SIG-M5 treated with dmso at 0.1 percent for 504 hours (cell line): Measurements from ENCODE around the gene ELOVL3.
"Not testable (repeated sequence)": the region's sequence is repeated elsewhere in the genome, so short reads cannot be mapped to it uniquely, and the experiment has no call there.

Experiments used
- DNase-seq: peaks from one replicate; lab custom pipeline; 2025; ENCODE audit not compliant: unreplicated experiment; lab: John Stamatoyannopoulos, UW

ELOVL3 gene

GRCh38 chr10:102246261-102246660 lies 20.2 kb downstream of the ELOVL3 start:
- no peak for DNase-seq

- peak; percentile 35 for DNase-seq
Observed at GRCh38 chr10:102247734-102248133, 21.6 kb downstream of the ELOVL3 start.

GRCh38 chr10:102252508-102252907 lies 26.4 kb downstream of the ELOVL3 start:
- DNase-seq: not testable (repeated sequence)

GRCh38 chr10:102254426-102254825 lies 28.3 kb downstream of the ELOVL3 start:
- no peak for DNase-seq

- DNase-seq: no peak
Observed at GRCh38 chr10:102255404-102255803, 29.3 kb downstream of the ELOVL3 start.

GRCh38 chr10:102261196-102261595 lies 35.1 kb downstream of the ELOVL3 start:
- DNase-seq: no peak

- no peak for DNase-seq
Observed at GRCh38 chr10:102261842-102262241, 35.7 kb downstream of the ELOVL3 start.

GRCh38 chr10:102262744-102263370 lies 36.8 kb downstream of the ELOVL3 start:
- DNase-seq: no peak

- DNase-seq: no peak
Observed at GRCh38 chr10:102264371-102264770, 38.3 kb downstream of the ELOVL3 start.

GRCh38 chr10:102266670-102267069 lies 40.6 kb downstream of the ELOVL3 start:
- DNase-seq: no peak

- DNase-seq: no peak
Observed at GRCh38 chr10:102267748-102268147, 41.6 kb downstream of the ELOVL3 start.

- no peak for DNase-seq
Observed at GRCh38 chr10:102268375-102268888, 42.3 kb downstream of the ELOVL3 start.

GRCh38 chr10:102269017-102269416 lies 42.9 kb downstream of the ELOVL3 start:
- DNase-seq: no peak

GRCh38 chr10:102274062-102274461 lies 48.0 kb downstream of the ELOVL3 start:
- no peak for DNase-seq

- no peak for DNase-seq
Observed at GRCh38 chr10:102275343-102275742, 49.2 kb downstream of the ELOVL3 start.

- no peak for DNase-seq
Observed at GRCh38 chr10:102279104-102279503, 53.0 kb downstream of the ELOVL3 start.
